GM18526 (cell line): Measurements from ENCODE around the gene RIN3.

Experiments
- POLR2A ChIP-seq: IDR thresholded peaks from 3 replicates; pipeline ENCODE4 v1.6.1; 2011; ENCODE audit not compliant: insufficient read length; ENCODE audit errors: extremely low read depth

RIN3 gene

GRCh38 chr14:92514844-92515514, 1.4 kb downstream of the RIN3 start:
- TF ChIP-seq POLR2A, result no peak

GRCh38 chr14:92515546-92516343, 2.2 kb downstream of the RIN3 start:
- TF ChIP-seq POLR2A, result no peak

DNA sequence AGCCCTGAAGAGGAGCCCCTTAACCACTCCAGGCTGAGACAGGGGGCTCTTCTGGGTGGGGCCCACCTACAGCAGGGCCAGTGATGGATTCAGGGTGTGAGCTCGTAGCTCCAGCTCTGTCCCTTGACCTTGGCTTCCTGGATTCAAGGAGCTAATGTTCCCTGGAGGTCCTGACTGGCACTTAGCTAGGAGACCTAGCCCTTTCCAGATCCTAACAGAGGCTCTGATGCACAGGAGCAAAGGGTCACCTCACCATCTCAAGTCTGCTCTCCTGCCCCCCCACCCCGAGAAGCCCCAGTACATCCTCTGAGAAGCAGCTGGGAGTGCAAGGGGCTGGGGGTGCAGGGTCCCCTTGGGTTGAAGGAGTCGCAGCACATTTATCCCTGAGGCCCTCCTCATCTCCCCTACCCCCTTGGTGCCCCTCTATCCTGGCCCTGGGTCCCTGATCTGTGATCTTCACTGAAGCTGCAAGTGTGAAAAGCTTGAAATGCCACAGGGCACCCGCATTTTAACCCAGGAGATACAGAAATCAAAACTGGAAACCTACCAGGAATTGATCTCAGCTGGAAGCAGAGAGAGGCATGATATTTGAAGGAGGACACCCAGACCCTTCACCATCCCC, 2.9 kb downstream of the RIN3 start:
- no peak for TF ChIP-seq POLR2A

DNA sequence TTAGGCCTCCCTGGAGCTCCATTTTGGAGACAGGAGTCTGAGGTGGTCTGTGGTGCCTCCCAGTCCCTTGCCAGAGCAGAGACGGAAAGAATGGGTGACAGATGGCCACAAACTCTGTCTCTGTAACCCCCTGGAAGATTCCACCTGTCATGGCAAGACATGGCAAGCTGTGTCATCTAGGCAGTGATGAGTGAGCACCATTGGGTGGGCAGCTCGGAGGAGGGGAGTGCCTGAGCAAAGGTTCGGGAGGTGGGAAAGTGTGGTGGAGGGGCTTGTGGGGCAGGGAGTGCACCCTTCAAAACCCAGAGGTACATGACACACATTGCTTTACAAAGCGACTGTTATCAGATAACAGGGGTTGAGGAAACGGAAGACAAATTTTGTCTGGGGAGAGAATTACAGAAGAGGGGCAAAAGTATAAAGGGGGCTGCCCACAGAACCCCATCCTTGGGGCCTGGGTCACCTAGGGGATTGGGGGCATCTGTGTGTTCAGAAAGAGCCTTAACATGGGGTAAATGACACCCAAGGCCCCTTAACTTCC, 3.5 kb downstream of the RIN3 start:
- no peak for TF ChIP-seq POLR2A

DNA sequence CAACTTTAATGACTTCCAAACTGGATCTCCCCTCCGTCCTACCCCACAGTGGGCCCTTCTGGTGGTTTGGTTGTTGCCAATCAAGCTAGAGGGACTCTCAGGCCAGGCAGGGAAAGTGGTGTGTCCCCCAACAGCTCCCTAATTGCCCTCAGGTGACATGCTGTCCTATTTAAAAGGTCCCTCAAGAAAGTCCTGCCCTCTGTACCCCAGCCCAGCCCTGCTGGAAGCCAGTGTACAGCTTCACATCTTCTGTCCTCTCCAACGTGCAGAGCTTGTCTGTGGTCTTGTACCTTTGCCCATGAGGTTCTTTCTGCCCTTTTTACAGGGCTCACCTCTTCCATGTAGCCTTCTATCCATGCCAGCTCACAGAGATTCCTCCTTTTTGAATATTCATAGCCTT, 4.2 kb downstream of the RIN3 start:
- no peak for TF ChIP-seq POLR2A

DNA sequence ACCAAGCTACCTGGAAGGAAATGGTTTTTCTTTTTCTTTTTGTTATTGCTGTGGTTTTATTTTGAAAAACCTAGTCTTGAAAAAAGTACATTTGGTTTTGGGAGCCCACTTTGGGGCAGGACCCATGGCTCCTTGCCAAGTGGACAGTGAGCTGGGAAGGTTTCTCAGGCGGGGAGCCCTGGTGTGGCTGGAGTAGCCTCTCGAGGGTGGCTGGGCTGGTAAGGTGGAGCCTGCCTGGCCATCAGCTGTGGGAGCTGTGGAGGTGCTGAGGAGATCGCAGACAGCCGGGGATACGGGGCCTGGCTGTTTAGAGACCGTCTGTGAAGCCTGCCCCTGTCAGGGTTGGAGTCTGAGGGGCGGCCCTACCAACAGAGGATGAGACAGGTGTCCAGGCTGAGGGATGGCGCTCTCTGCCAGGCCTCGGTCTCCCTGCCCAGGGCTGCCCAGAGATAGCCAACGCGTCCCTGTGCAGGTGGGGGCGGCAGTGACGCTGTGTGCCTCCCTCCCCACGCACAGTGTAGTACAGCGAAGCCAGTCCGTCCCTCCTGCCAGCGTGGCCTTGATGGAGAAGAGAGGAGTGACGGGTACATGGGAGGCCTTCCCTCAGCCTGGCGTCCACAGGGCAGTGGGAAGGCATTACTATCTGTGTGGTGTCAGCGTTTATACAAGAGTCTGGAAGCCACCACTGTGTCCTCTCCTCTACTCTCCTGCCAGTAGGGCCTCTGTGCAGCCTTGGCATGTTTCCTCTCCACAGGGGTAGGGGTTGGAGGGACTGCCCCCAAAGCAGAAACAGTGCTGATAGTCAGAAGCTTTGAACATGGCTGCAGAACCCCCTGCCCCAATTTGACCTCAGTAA, 5.9 kb downstream of the RIN3 start:
- TF ChIP-seq POLR2A, result no peak

DNA sequence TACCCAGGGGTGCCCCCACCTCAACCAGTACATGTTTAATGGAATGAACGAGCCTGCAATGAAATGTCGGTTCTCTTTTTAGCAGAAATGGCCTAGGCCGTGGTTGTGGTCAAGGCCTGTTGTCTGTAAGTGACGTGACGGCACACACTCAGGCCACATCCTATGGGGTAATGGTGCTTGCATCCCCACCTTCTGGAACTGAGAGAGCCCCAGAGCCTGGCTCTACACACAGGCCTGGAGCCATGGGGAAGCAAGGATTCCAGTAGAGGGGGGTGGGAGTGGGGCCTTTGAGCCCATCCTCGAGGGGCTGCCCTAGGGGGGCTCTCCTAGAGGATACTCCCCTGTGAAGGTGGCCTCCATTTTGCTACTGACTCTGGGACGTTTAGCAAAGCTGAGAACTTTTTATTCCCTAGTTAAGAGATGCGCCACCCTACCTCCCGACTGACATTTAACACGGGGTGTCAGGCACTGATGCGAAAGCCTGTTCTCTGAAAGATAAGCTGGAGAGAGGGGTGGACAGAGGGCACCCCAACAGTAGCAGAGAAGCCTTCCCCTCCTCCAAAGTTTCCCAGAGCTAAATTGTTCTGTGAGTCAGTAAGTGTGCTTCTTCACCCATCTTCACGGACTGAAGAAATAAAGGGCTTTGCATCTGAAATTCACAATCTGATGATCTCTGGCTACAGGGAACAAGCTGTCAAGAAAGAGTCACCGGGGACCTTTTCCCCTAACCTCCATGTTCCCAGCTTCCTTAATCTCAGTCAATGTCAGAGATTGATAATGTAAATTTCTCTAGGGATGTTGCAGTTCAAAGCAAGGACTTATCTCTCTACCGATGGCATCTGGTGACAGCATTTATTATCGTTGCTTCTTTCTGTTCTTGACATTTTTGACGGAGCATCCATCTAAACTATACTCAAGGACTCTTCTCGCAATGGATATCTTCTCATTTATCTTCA, 6.8 kb downstream of the RIN3 start:
- TF ChIP-seq POLR2A, result no peak

GRCh38 chr14:92521058-92521415, 7.5 kb downstream of the RIN3 start:
- no peak for TF ChIP-seq POLR2A

DNA sequence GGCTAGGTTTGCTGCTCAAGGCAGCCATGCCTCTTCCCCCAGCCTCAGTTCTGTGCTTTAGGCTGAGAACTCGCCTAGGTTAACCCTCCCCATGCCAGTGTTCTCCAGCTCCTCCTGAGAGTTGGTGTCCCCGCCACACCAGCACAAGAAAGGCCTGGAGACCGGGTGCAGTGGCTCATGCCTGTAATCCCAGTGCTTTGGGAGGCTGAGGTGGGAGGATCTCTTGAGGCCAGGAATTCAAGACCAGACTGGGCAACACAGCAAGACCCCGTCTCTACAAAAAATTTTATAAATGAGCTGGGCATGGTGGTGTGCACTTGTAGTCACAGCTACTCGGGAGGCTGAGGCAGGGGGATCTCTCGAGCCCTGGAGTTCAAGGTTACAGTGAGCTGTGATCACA, 10.2 kb downstream of the RIN3 start:
- no peak for TF ChIP-seq POLR2A

- TF ChIP-seq POLR2A, result no peak
These were observed 11.1 kb downstream of the RIN3 start for GRCh38 chr14:92524602-92525185.

GRCh38 chr14:92525322-92526095, 11.9 kb downstream of the RIN3 start:
- TF ChIP-seq POLR2A, result no peak

- TF ChIP-seq POLR2A, result no peak
These were observed 14.1 kb downstream of the RIN3 start for GRCh38 chr14:92527721-92528120.

GRCh38 chr14:92528486-92529100, 15.0 kb downstream of the RIN3 start:
- TF ChIP-seq POLR2A, result no peak

DNA sequence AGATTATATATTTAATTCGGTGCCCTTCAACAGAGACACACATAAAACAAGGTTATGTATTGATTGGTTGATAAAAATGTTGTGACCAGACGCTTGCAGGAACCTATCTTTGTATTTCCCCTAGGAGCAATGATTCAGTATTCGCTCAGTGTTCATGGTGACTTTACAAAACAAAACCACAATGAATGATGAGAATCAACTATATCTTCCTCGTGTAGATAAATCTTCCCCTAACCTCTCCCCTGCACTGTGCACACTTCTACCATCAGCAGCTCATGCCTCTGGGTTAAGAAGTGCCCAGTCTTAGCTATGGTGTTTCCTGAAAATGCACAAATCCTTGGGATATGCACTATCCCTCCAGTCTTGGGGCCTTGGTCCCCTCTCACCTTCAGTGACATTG, 16.3 kb downstream of the RIN3 start:
- no peak for TF ChIP-seq POLR2A
